Measurements from ENCODE around the gene PPP1R2.

GRCh38 chr3:195582947-195583346, 39.8 kb upstream of the PPP1R2 start:
- TF ChIP-seq CTCF (IDR thresholded peaks at IDR 0.05; ENCODE audit: poor library complexity, severe bottlenecking) (no peak), EZH2 (IDR thresholded peaks at IDR 0.05; ENCODE audit: borderline replicate concordance, insufficient read depth, low read length, poor library complexity, severe bottlenecking) (no peak), POLR2AphosphoS5 (IDR thresholded peaks at IDR 0.05) (no peak), EP300 (conservative IDR thresholded peaks at IDR 0.05; ENCODE audit: poor library complexity, severe bottlenecking) (no peak), SMC3 (conservative IDR thresholded peaks at IDR 0.05; ENCODE audit: poor library complexity) (no peak), RAD21 (conservative IDR thresholded peaks at IDR 0.05) (no peak), MXI1 (conservative IDR thresholded peaks at IDR 0.05; ENCODE audit: poor library complexity, severe bottlenecking) (no peak), TAF1 (IDR thresholded peaks at IDR 0.05; ENCODE audit: low read depth) (no peak)
- TF ChIP-seq, protein P1, sequence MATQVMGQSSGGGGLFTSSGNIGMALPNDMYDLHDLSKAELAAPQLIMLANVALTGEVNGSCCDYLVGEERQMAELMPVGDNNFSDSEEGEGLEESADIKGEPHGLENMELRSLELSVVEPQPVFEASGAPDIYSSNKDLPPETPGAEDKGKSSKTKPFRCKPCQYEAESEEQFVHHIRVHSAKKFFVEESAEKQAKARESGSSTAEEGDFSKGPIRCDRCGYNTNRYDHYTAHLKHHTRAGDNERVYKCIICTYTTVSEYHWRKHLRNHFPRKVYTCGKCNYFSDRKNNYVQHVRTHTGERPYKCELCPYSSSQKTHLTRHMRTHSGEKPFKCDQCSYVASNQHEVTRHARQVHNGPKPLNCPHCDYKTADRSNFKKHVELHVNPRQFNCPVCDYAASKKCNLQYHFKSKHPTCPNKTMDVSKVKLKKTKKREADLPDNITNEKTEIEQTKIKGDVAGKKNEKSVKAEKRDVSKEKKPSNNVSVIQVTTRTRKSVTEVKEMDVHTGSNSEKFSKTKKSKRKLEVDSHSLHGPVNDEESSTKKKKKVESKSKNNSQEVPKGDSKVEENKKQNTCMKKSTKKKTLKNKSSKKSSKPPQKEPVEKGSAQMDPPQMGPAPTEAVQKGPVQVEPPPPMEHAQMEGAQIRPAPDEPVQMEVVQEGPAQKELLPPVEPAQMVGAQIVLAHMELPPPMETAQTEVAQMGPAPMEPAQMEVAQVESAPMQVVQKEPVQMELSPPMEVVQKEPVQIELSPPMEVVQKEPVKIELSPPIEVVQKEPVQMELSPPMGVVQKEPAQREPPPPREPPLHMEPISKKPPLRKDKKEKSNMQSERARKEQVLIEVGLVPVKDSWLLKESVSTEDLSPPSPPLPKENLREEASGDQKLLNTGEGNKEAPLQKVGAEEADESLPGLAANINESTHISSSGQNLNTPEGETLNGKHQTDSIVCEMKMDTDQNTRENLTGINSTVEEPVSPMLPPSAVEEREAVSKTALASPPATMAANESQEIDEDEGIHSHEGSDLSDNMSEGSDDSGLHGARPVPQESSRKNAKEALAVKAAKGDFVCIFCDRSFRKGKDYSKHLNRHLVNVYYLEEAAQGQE (IDR thresholded peaks at IDR 0.05; ENCODE audit: borderline replicate concordance): no peak
